IPS-NIHi7 (cell line): Measurements from ENCODE around the gene TNFRSF1A.
A peak's percentile ranks its signal among the peaks of the same experiment; 100 is the strongest.
"Not testable (repeated sequence)": the region's sequence is repeated elsewhere in the genome, so short reads cannot be mapped to it uniquely, and the experiment has no call there.

Experiments
- DNase-seq: peaks from one replicate; pipeline ENCODE4 v3.0.0; 2012; ENCODE audit warnings: mixed read lengths; ENCODE audit errors: extremely low spot score

TNFRSF1A gene

DNA sequence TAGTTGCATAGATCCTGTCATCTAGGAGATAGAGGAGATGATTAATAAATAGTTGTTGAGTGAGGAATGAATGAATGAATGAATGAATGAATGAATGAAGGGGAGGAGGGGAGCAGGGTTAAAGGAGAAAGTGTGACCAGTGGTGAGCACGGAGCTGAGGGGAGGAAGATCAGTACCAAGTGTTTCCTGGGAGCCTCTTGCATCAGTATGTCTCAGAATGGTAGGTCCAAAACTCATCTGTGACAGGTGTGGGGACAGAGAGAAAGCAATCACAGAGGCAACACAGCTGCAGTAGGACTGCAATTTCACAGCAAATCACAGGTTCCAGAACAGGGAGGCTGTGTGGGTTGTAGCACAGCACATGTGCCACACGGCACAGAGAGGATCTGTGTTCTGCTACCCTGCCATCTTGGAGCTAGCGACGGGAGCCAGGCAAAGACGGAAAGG lies 14.5 kb upstream of the TNFRSF1A start:
- DNase-seq = no peak

DNA sequence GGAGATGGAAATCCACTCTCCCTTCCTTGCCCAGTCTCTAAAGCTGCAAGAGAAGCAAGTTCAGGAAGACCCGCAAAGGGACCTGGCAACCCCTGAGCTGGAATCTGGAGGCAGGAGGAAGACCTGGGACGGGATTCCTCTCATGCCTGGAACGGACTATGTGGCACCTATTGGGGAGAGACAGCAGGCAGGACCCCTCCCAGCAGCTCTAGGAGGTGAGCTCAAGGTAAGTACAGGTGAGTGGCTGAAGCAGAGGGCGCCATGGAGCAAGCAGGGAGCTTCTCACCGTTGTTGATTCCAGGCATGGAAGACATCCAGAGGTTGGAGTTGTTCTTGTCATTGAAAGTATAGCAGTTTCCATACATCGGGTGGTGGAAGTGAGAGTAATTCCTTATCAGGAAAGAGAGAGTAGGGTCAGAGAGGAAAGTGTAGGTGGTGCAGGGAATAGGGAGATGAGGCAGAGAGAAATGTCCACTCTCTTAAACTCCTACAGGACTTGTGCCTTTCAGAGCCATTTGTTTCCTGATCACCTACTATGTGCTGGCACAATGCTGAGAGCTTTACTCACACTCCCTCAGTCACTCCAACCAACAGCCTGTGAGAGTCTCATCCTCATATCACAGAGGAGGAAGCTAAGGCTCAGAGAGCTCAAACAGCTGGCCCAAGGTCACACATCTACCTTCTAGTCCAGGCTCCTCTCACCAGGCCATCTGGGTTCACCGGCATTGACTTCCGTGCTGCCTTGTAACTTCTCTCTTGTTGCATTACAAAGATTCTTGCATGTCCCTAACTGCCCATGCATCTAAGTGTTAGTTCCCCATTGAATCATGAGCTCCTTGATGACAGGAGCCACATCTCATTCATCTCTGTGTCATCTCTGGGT lies 13.9 kb upstream of the TNFRSF1A start:
- DNase-seq = peak; percentile 64

DNA sequence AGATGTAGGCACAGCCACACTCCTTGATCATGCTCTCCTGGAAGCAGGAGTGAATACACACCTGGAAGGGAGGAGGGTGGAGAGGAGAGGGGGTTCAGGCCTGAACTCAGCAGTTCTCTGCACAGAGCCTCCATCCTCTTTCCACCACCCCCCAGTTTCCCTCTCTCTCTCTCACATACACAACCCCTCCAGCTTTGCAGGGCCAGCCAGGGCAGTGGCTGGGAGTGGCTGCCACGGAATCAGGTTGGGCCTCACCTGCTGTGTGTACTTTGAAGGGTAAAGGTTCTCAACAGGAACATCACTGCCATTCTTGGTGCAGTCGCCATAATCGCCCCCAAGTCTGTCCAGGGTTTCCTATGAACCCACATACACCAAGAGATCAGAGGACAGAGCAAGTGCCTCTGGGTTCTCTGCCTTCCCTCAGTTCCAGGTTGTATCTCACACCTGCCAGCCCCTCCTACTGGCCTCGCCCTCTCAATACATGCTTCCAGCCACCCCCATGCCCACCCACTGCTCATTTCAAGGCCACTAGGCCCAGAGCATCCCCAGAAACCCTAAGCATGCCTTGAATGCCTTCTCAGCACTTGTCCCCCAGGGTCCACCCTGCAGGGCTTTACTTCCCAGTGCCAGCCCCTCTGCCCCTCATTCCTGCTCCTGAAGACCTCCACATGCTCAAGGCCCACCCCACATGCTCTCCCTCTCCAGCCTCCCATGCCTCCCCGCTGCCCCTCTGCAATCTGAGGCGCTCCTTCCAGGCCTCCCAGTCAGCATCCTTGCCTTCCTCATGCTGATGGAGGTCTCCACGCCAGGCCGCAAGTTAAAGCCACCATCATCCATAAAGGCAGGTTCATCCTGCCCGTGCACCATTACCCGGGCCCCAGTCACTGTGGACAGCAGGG lies 12.9 kb upstream of the TNFRSF1A start:
- no peak for DNase-seq

DNA sequence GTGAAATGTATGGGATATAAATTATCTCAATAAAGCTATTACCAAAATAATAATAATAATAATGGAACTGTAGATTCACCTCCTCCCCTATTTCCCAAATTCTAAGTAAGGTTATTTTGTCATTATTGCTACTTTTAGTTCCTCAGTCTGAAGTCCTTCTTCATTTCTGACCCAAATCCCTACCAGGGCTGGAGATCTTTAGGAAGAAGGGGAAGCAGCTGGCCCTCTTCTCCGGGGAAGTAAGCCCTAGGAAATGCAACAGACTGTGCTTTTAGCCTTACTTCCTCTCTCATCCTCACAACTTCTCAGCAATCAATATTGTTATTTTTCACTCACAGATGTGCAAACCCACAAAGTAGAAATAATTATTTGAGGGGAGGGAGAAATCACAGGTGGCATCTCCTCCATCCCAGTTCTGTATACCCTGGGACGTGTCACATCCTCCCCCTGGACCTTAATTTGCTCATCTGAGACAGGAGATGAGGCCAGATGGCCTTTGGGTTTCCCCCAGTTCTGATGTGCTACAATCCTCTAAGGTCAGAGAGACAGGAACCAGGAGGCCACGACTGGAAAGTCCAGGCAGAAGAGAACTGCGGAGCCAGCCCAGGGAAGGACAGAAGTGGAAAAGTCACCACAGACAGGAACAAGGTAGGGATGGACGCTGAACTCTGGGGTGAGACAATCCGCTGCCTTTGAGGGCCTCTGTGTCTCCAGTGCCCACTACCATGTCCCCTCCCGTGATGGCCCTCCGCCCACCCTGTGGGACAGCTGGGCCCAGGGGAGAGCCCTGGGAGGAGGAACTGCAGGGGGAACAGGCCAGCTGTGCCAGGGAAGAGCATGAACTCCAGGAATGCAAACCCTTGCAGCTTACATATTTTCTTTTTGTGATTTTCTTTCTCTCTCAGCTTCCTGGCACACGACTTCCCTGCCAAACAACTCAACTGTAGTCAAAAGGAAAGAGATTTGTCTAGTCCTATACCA lies 10.6 kb upstream of the TNFRSF1A start:
- DNase-seq = no peak

DNA sequence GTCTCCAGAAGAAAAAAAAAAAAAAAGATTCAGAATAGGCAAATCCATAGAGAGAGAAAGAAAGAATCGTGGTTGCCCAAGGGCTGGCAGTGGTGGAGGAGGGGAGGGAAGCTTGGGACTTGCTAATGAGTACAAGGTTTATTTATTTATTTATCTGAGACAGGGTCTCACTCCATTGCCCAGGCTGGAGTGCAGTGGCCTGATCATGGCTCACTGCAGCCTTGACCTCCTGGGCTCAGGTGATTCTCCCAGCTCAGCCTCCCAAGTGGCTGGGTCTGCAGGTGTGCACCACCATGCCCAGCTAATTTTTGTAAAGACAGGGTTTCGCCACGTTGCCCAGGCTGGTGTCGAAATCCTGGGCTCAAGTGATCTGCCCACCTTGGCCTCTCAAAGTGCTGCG lies 9.7 kb upstream of the TNFRSF1A start:
- no peak for DNase-seq

DNA sequence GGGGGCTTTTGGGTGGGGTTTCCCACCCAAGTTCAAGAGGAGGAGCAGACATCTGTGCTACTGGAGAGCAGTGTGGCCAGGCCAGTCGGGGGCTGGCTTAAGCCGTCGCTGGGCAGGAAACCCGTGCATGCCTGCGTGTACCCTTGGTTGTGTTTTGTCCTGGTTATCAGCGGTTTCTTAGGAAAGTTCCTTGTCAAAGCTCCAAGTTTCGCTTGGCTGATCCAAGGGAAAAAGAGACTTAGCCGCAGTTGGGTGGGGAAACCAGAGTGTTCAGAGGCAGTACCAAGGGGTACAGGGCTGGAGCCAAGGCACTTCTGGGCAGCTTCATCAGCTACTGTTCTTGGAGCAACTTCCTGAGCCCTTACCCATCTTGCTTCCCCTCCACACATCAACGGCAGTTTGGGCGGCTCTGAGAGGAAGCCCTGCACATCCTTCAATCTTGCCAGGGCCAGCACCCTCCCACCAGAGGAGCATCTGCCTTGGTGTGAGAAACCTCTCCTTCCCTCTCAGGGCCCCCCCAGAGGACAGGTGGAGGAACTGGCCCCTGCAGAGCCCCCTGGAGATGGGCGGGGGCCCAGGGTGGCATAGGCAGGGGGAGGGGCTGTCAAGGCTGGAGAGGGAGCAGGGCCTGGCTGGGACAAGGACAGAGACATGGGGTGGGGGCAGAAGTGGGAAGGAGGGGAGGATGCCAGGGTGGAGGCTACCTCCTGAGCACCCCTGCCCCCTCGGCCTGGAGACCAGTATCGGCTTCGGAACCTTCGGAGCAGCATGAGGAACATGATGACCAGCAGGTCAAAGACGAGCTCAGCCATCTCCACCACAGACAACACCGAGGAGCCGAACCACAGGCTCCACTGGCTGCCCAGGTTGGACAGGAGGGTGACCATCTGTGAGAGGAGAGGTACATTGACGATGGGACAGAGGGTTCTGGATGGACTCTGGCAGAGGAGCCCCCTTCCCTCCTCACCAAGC lies 5.8 kb upstream of the TNFRSF1A start:
- no peak for DNase-seq

DNA sequence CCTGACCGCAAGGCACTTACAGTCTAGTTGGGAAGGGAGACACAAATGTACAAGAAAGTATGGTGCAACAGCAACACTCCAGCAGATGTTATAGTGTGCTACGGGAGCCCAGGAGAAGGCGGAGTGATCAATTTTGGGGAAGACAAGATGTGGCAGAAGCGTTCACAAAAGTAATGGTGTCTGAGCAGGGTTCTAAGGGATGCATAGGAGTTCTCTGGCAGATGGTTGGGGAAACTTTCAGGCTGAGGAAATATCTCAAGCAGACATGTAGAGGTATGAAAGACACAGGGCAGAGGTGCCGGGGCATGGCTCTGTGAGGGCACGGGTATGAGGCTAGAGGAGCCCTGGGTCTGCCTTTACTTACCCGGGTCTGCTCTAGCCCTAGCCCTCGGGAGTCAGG lies 5.1 kb upstream of the TNFRSF1A start:
- no peak for DNase-seq

DNA sequence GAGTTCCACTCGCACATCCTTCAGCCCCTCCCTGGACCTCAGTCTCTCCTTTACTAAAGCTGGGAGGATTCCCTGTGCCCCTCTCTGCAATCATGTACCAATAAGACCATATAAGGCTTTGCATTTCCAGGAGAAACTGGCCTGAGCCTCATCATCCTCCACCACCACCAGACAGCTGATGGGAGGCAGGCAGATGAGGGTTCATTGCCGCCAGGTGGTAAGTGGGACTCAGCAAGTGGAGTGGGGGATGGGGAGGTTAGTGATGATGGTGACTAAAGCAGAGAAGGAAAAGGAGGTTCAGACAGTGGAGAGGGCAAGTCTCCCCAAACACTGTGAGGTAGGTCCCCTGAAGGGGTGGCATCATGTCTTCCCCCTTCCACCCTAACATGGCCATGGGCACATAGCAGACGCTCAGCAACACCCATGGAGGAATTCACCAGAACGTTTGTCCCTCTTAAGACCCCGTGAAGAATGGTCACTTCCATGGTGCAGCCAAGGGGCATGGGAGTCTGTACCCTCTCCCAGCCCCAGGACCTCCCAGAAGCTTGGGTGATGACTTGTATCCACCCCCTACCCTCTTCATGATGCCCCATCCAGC lies 4.5 kb upstream of the TNFRSF1A start:
- no peak for DNase-seq

DNA sequence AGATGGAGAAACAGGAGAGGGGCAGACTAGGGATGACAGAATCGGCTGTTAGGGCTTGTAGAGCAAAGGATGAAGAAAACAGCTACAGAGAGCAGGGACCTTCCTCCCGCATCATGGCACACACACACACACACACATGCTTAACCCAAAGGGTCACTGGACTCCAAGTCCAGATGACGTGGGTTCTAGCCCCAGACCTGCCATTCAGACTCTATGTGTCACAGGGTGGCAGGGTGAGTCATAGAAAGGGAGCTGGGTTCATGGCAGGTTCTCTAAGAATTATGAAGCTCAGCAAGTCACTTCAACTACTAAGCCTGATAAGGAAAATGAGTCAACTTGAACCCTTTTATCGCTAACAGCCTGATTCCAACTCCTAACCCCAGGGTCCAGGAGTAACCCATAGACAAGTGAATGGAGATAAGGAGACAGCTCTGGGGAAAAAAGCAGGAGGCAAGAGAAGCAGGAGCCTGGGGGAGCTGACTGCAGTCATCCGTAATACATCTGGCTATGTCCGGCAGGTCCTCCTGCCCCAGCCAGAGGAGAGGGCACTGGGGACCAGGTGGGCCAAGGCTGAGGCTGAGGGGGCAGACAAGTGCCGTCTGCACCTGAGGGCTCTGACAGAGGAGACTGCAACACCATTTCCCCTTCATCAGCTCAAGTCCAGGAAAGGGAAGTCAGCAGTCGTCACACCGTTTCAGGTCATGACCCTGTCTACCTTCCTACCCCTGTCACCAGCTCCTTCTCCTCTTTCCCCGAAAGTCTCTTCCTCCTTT lies 3.6 kb upstream of the TNFRSF1A start:
- no peak for DNase-seq

DNA sequence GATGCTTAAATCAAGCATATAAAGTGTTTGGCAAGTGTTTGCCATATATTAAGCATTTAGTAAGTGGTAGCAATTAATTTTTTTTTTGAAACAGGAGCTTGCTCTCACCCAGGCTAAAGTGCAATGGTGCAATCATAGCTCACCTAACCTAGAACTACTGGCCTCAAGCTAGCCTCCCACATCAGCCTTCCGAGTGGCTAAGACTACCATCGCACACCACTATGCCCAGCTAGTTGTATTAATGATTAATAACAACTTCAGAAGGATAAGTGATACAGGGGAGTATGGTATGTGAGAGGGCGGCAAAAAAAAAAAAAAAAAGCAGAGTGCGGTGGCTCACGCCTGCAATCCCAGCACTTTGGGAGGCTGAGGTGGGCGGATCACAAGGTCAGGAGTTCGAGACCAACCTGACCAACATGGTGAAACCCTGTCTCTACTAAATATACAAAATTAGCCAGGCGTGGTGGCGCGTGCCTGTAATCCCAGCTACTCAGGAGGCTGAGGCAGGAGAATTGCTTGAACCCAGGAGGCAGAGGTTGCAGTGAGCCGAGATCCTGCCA lies 2.3 kb upstream of the TNFRSF1A start:
- not testable (repeated sequence) for DNase-seq

DNA sequence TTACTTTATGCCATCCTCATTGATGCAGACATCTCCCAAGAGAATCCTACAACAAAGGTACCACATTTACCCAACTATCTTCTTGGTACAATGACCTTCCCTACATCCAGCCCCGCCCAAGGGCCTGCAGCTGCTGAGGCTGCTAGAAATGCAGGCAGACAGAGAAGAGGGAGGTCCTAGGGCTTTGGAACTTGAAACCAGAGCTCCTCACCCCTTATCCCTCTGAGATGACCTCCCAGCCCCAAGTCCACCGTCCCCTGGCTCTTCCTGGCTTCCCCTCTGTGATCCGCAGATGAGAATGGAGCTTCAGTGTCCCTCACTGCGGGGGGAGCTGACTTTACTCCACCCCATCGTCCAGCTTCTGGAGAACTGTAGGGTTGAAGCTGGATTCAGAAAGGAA lies 1.6 kb upstream of the TNFRSF1A start:
- no peak for DNase-seq

DNA sequence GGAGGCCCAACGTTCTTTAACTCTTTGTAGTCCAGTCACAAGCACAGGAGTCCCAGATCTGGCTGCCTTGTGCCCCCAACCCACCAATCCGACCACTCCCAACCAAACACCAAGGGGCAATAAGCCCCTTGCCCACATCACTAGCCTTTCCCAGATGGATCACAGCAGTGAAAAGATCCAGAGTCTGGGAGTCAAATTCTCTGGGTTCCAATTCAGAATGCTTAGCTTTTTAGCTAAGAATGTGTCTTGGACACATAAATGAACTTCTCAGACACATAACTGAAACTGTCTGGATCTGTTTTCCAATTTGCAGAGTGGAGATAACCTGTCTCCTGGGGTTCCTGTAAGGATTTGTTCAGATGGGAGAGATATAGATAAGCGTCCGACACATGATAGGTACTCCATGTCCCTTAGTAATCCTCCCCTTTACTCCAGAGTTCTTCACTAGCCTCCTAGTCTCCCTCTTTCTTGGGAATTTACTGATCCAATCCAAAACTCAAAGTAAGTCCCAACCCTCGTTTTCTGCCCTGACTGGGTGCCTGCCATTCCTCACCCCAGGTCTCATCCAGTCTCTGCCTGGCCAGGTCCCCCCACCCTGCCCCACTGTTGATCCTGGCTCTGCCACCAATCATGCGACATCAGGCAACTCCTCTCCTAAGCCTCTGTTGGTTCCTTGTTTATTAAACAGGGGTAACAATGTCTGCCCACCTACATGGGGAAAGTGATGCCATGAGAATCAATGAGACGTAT lies 439 bp upstream of the TNFRSF1A start:
- DNase-seq = no peak

DNA sequence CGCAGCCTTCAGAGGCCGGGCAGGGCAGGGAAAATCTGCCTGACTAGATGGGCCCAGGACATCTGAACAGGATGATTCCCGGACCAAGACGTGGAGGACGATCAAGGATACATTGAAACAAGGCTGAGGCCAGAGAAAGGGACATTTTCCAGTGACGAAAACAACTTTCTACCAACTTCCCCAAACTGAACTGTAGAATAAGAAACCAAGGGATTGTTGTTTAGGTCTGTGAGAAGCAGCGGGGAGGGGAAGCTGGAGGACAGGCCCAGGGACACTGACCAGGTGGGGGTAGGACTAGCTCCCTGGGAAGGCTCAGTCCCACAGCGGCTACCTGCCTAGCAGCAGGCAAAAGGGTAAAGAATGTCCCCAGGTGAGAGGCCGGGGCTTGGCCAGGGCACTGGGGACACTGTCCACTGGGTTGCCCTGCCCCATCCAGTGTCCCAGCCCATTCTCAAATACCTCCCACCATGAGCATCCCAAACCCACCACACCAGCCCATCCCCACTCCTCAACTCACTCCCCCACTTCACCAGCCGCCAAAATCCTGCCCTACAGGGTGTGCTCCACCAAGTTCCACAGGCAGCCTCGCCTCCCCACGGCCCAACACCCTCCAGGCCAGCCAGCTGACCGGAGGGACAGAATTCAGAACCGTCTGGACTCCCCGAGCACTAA lies 995 bp downstream of the TNFRSF1A start:
- DNase-seq = no peak

DNA sequence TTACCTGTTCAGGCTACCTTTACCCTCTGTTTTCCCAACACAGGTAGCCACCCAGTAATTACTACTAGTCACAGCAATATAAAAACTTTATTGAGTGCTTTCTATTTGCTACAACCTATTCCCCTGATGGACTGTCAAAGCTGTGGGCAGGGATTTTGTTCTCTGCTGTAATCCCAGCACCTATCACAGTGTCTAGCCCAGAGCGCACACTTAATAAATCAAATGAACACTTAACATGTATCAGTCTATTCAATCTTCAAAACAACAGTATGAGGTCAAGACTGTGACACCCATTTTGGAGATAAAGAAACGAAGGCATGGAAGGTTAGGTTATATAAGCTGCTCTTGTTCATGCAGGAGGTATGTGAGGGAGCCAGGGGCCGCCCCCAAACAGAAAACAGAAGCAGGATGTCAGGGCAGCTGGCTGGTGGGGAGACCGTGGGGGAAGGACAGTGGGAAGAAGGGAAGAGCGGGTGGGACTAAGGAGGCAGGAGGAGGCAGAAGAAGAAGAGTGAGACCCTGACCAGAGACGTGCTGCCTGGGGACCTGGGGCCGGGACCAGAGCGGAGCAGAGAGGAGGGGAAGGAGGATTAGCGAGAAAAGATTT lies 1.7 kb downstream of the TNFRSF1A start:
- no peak for DNase-seq

DNA sequence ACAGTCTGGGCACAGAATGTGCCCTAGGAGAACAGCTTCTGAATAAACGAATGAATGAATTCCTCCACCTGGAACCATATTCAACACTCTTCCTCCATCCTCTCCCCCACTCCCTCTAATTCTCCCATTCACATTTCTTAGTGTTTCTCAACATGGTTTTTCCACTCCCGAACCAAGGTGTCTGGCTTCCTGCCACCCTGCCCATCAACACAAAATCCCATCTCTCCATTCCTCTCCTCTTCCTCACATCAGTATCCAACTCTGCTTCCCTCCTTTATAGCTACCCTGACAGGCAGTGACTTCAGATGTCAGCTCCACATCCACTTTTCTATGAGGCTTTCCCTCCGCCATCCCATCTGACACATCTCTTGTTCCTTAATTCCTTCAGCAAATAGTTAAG lies 2.9 kb downstream of the TNFRSF1A start:
- DNase-seq = no peak

DNA sequence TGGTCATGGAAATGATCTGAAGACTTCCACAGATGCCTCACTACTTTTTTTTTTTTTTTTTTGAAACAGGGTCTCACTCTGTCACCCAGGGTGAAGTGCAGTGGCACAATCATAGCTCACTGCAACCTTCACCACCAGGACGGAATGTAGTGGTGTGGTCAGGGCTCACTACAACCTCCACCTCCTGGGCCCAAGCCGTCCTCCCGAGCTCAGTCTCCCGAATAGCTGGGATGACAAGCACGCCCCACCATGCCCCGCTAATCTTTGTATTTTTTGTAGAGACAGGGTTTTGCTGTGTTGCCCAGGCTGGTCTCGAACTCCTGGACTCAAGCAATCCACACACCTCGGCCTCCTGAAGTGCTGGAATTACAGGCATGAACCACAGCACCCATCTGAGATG lies 3.3 kb downstream of the TNFRSF1A start:
- not testable (repeated sequence) for DNase-seq

DNA sequence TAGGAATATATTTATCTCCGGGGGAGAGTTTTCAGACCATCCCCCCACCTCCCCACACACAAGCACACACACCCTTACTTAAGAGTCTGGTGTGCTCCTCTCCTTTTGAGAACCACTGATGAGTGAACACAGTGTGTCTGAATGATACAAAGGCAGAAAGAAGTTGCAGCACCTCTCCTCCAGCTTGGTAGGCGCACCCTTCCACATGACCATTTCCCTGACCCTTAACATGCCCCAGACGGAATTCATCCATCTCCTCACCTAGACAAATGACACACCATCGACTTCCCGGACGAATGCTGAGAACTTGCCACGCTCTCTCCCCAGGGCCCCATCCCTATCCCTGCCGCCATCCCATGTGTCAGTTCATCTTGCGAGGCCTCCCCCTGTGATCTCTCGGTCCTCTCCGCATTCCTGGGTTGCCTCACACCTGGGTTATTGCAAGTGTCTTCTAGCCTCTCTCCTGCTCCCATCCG lies 3.9 kb downstream of the TNFRSF1A start:
- DNase-seq = no peak
